Fibroblast of upper back skin (primary cell): ENCODE results near the gene ARHGAP40.
"Not testable (repeated sequence)": the region's sequence is repeated elsewhere in the genome, so short reads cannot be mapped to it uniquely, and the experiment has no call there.

Experiments used
- DNase-seq: peaks from one replicate; pipeline ENCODE4 v3.0.0-alpha.2; 2013

Gene ARHGAP40

GRCh38 chr20:38589351-38589750 is 12.3 kb upstream of the ARHGAP40 start:
- DNase-seq = no peak

- DNase-seq = no peak
These were observed 11.5 kb upstream of the ARHGAP40 start for GRCh38 chr20:38589967-38590675.

- DNase-seq = no peak
These were observed 10.7 kb upstream of the ARHGAP40 start for GRCh38 chr20:38590676-38591473.

- DNase-seq = no peak
These were observed 9.9 kb upstream of the ARHGAP40 start for GRCh38 chr20:38591474-38592410.

GRCh38 chr20:38592411-38592790 is 9.2 kb upstream of the ARHGAP40 start:
- not testable (repeated sequence) for DNase-seq

- DNase-seq = not testable (repeated sequence)
These were observed 7.3 kb upstream of the ARHGAP40 start for GRCh38 chr20:38594281-38594680.

GRCh38 chr20:38595886-38596285 is 5.7 kb upstream of the ARHGAP40 start:
- not testable (repeated sequence) for DNase-seq

- DNase-seq = no peak
These were observed 2.2 kb upstream of the ARHGAP40 start for GRCh38 chr20:38599410-38599882.

GRCh38 chr20:38600057-38600456 is 1.6 kb upstream of the ARHGAP40 start:
- no peak for DNase-seq

GRCh38 chr20:38602185-38602581 is 574 bp downstream of the ARHGAP40 start:
- no peak for DNase-seq

GRCh38 chr20:38603286-38603685 is 1.7 kb downstream of the ARHGAP40 start:
- DNase-seq = no peak

GRCh38 chr20:38604873-38605303 is 3.3 kb downstream of the ARHGAP40 start:
- no peak for DNase-seq

- no peak for DNase-seq
These were observed 5.7 kb downstream of the ARHGAP40 start for GRCh38 chr20:38607351-38607750.

GRCh38 chr20:38608188-38608587 is 6.6 kb downstream of the ARHGAP40 start:
- no peak for DNase-seq

- no peak for DNase-seq
These were observed 8.2 kb downstream of the ARHGAP40 start for GRCh38 chr20:38609815-38610214.

GRCh38 chr20:38610521-38610920 is 8.9 kb downstream of the ARHGAP40 start:
- DNase-seq = peak; percentile 18

- DNase-seq = no peak
These were observed 11.3 kb downstream of the ARHGAP40 start for GRCh38 chr20:38612751-38613515.

GRCh38 chr20:38615283-38615682 is 13.7 kb downstream of the ARHGAP40 start:
- no peak for DNase-seq

- DNase-seq = no peak
These were observed 14.8 kb downstream of the ARHGAP40 start for GRCh38 chr20:38616457-38616856.

GRCh38 chr20:38617011-38617829 is 15.6 kb downstream of the ARHGAP40 start:
- peak; percentile 30 for DNase-seq

- no peak for DNase-seq
These were observed 16.2 kb downstream of the ARHGAP40 start for GRCh38 chr20:38617830-38618196.
